PFSK-1 (cell line): Measurements from ENCODE around the gene KCNIP1.

ENCODE experiments used
- FOXP2 ChIP-seq: optimal IDR thresholded peaks from 2 replicates; pipeline ENCODE3; 2011; ENCODE audit warnings: borderline replicate concordance, control low read depth, inconsistent platforms; ENCODE audit not compliant: insufficient read depth; ENCODE audit errors: extremely low read length, extremely low read depth
- POLR2AphosphoS5 ChIP-seq: IDR thresholded peaks from 2 replicates; pipeline ENCODE4 v1.6.1; 2012; ENCODE audit warnings: low read depth, mild to moderate bottlenecking, control low read depth, low read length, moderate library complexity
- SIN3A ChIP-seq: IDR thresholded peaks from 2 replicates; pipeline ENCODE4 v1.6.1; 2012; ENCODE audit warnings: mild to moderate bottlenecking, low read length, moderate library complexity, borderline replicate concordance; ENCODE audit not compliant: insufficient read depth
- TAF1 ChIP-seq: IDR thresholded peaks from 2 replicates; pipeline ENCODE4 v1.6.1; 2012; ENCODE audit warnings: low read length, control low read depth, borderline replicate concordance; ENCODE audit not compliant: insufficient read depth
- TF ChIP-seq, protein P1 (sequence below), 2 experiments: IDR thresholded peaks; 2 replicates each; pipeline versions ENCODE4 v1.6.1 to v1.8.0; 2011 to 2012; ENCODE audit warnings: low read depth in 2 of 2, low read length in 2 of 2, control low read depth in 1 of 2, inconsistent platforms in 1 of 2, mild to moderate bottlenecking in 1 of 2, moderate library complexity in 1 of 2; ENCODE audit not compliant: insufficient read depth in 1 of 2

The KCNIP1 gene

DNA sequence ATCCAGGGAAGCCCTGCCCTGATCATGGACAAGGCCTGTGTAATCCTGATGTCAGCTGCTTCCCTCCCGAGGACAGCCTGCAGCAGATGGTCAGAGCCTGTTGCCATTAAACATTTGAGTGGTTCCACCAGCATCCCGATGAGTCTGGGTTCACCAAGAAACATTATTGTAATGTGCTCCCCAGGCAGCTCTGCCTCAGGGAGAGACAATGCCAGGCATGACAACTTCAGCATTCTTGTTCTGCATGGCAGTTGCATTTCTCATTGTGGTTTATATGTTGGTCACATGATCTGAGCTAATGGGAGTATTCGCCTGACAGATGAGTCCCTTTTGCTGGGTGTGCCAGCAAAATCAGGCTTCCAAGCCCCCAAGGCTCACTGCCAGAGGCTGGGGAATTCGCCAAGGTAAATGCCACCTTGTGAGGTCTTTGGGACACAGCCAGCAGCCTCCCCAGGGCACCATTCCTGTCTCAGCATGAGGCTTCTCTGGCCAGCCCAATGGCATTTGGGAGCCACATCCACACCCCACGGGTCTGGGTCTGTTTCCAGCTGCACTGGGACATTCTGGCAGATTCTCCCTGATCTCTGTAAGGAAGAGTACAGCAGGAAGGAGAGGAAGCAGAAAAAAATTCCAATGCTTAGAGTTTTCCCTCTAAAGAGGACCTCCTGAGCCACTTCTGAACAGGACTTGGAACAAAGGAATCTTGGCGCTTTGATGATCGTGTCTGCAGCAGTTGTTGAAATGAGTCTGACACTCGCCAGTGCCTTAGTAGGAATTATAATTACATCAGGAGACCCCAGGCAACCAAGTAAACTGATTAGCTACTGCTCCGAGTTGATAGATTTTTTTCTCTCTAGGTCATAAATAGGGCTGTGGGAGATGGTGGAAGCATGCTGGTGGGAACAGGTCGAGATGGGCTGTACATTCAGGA is 18.7 kb downstream of the KCNIP1 start:
- no peak for TF ChIP-seq SIN3A
- TF ChIP-seq, protein P1, sequence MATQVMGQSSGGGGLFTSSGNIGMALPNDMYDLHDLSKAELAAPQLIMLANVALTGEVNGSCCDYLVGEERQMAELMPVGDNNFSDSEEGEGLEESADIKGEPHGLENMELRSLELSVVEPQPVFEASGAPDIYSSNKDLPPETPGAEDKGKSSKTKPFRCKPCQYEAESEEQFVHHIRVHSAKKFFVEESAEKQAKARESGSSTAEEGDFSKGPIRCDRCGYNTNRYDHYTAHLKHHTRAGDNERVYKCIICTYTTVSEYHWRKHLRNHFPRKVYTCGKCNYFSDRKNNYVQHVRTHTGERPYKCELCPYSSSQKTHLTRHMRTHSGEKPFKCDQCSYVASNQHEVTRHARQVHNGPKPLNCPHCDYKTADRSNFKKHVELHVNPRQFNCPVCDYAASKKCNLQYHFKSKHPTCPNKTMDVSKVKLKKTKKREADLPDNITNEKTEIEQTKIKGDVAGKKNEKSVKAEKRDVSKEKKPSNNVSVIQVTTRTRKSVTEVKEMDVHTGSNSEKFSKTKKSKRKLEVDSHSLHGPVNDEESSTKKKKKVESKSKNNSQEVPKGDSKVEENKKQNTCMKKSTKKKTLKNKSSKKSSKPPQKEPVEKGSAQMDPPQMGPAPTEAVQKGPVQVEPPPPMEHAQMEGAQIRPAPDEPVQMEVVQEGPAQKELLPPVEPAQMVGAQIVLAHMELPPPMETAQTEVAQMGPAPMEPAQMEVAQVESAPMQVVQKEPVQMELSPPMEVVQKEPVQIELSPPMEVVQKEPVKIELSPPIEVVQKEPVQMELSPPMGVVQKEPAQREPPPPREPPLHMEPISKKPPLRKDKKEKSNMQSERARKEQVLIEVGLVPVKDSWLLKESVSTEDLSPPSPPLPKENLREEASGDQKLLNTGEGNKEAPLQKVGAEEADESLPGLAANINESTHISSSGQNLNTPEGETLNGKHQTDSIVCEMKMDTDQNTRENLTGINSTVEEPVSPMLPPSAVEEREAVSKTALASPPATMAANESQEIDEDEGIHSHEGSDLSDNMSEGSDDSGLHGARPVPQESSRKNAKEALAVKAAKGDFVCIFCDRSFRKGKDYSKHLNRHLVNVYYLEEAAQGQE (IDR thresholded peaks at IDR 0.05; ENCODE audit: insufficient read depth in 1 of 2, low read depth in 2 of 2, low read length in 2 of 2) = no peak
- TF ChIP-seq POLR2AphosphoS5 = no peak
- no peak for TF ChIP-seq TAF1
- TF ChIP-seq FOXP2 = no peak

DNA sequence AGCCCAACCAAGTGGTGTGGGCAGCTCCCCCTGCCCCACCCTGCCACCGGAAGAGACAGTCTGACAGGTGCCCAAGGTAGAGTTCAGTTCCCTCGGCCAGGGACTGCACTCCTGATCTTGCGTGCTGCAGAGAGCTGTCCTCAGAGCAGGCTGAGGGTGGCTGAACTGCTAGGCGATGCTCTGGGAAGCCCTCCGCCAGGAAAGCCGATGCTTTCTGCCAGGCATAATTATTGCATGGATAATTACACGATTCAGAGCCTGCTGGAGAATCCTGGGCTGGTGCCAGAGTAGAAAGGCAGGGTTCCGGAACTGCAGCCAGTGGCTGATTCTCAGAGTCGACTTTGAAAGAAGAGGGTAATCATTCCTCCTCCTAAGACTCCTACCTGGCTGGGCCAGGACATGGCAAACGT is 19.3 kb downstream of the KCNIP1 start:
- TF ChIP-seq TAF1 = no peak
- no peak for TF ChIP-seq FOXP2
- TF ChIP-seq, protein P1 (IDR thresholded peaks at IDR 0.05; ENCODE audit: insufficient read depth in 1 of 2, low read depth in 2 of 2, low read length in 2 of 2) = no peak
- TF ChIP-seq SIN3A = no peak
- no peak for TF ChIP-seq POLR2AphosphoS5

DNA sequence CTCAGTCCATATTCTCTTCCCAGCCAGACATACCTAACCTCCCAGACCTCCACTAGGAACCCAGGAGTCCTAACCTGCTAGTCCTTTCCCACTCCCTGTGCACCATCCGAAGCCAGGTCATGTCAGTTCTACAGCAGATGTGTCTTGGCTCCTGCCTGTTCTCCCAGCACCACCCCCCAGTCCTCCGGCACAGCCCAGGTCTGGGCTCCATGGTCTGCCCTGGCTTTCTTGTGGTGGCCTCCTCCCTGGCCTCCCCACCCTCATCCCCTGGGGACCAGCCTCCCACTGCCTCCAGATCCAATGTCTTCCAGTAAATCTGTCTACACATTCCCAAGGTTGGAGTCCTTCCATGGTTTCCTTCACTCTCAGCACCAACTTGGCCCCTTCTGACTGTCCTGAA is 20.0 kb downstream of the KCNIP1 start:
- TF ChIP-seq, protein P1 (IDR thresholded peaks at IDR 0.05; ENCODE audit: insufficient read depth in 1 of 2, low read depth in 2 of 2, low read length in 2 of 2) = no peak
- no peak for TF ChIP-seq FOXP2
- TF ChIP-seq POLR2AphosphoS5 = no peak
- TF ChIP-seq TAF1 = no peak
- no peak for TF ChIP-seq SIN3A

DNA sequence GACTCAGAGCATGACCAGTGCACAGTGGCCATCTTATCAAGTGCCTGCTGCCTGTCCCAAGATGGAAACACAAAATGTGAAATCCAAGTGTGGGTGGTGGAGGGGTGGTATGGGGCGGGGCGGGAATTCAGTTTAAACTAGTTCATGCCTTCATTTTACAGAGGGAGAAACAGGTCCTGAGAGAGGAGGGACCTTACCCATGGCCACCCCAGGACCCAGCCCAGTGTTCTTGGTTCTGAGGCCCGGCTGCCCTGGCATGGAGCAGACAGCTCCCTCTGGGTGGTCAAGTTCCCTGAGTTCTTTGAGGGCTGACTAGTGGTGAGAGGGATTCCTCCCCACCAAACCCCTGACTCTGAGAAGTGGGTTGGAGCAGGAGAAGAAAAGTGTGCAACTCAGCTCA is 20.8 kb downstream of the KCNIP1 start:
- TF ChIP-seq SIN3A = no peak

DNA sequence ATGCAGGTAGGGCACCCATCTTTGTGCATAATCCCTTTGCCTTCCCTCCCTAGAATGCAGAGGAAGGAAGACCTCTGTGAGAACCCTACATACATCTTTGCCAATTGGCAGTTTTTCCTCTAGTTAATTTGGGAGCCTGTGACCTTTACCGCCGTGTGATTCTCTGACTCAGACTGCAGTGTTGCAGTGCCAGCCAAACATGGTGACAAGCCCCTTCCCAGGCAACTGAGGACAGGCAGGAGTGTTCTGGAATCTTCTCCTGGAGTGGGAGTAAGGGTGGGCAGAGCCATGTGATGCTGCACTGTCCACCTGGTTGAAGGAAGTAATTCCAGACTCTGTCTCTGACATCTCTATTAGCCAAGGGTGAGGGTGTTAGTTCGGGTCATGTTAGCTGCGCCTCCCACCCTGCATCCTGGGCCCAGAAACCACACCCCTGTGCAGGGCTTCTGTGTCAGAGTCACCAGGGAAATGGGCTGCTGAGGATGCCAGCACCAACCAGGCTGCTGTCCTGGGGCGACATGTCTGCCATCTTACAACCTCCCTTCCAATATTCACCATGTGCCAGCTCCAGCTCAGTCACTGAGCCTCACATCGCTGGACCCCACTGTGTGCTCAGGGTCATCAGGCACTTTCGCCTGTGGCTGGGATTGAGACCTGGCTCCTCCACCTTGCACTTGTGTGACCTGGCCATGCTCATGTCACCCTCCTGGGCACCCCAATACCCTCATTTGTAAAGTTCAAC is 21.8 kb downstream of the KCNIP1 start:
- no peak for TF ChIP-seq FOXP2
- TF ChIP-seq POLR2AphosphoS5 = no peak
- TF ChIP-seq, protein P1 (IDR thresholded peaks at IDR 0.05; ENCODE audit: insufficient read depth in 1 of 2, low read depth in 2 of 2, low read length in 2 of 2) = no peak
- no peak for TF ChIP-seq SIN3A
- no peak for TF ChIP-seq TAF1
